Measurements from ENCODE around the gene CCKAR.

Gene CCKAR

GRCh38 chr4:26530099-26530498 lies 39.8 kb upstream of the CCKAR start:
- Histone ChIP-seq H3K27me3 (ENCODE audit: insufficient read depth, low read length) (no peaks in the 10 kb centered on the region), H2AFZ (ENCODE audit: low read length) (no peak overlapping the region), H4K20me1 (ENCODE audit: insufficient read depth, low read length) (no peaks in the 10 kb centered on the region), H3K4me3 (ENCODE audit: low read depth, low read length, poor library complexity, severe bottlenecking) (no peak overlapping the region), H3K4me1 (ENCODE audit: insufficient read depth, low read length, severe bottlenecking) (no peaks in the 10 kb centered on the region), H3K27ac (ENCODE audit: low read depth, low read length, poor library complexity, severe bottlenecking) (no peak overlapping the region), H3K36me3 (ENCODE audit: insufficient read depth, low read length) (no peaks in the 10 kb centered on the region), H3F3A (ENCODE audit: insufficient read depth, low read length) (no peaks in the 10 kb centered on the region), H3K79me2 (ENCODE audit: insufficient read depth, low read length) (no peaks in the 10 kb centered on the region), H3K9me3 (ENCODE audit: low read length) (no peaks in the 10 kb centered on the region), H3K9me2 (ENCODE audit: low read depth, low read length) (no peaks in the 10 kb centered on the region), H3K4me2 (ENCODE audit: low read length) (no peak overlapping the region), H3K9ac (ENCODE audit: low read length) (no peak overlapping the region)
- no peak for TF ChIP-seq CTCF (IDR thresholded peaks at IDR 0.05; ENCODE audit: low read length)
- no peak for TF ChIP-seq EZH2 (IDR thresholded peaks at IDR 0.05; ENCODE audit: borderline replicate concordance, low read length)

GRCh38 chr4:26529479-26529878 lies 39.2 kb upstream of the CCKAR start:
- no peaks in the 10 kb centered on the region for H3K36me3 ChIP-seq (ENCODE audit: insufficient read depth, low read length)
- no peaks in the 10 kb centered on the region for H4K20me1 ChIP-seq (ENCODE audit: insufficient read depth, low read length)
- no peak overlapping the region for H3K4me3 ChIP-seq (ENCODE audit: low read depth, low read length, poor library complexity, severe bottlenecking)
- H3K79me2 ChIP-seq (ENCODE audit: insufficient read depth, low read length), result no peaks in the 10 kb centered on the region
- H3K27me3 ChIP-seq (ENCODE audit: insufficient read depth, low read length), result no peaks in the 10 kb centered on the region
- no peak overlapping the region for H3K27ac ChIP-seq (ENCODE audit: low read depth, low read length, poor library complexity, severe bottlenecking)
- TF ChIP-seq EZH2 (IDR thresholded peaks at IDR 0.05; ENCODE audit: borderline replicate concordance, low read length) (no peak), CTCF (IDR thresholded peaks at IDR 0.05; ENCODE audit: low read length) (no peak)
- no peak overlapping the region for H3K9ac ChIP-seq (ENCODE audit: low read length)
- H3K4me2 ChIP-seq (ENCODE audit: low read length), result no peak overlapping the region
- no peaks in the 10 kb centered on the region for H3K9me2 ChIP-seq (ENCODE audit: low read depth, low read length)
- no peaks in the 10 kb centered on the region for H3K4me1 ChIP-seq (ENCODE audit: insufficient read depth, low read length, severe bottlenecking)
- H2AFZ ChIP-seq (ENCODE audit: low read length), result no peak overlapping the region
- H3K9me3 ChIP-seq (ENCODE audit: low read length), result no peaks in the 10 kb centered on the region
- H3F3A ChIP-seq (ENCODE audit: insufficient read depth, low read length), result no peaks in the 10 kb centered on the region

- Histone ChIP-seq H2AFZ (ENCODE audit: low read length) (no peak overlapping the region), H3K4me1 (ENCODE audit: insufficient read depth, low read length, severe bottlenecking) (no peaks in the 10 kb centered on the region), H4K20me1 (ENCODE audit: insufficient read depth, low read length) (no peaks in the 10 kb centered on the region), H3K9me3 (ENCODE audit: low read length) (no peaks in the 10 kb centered on the region), H3K9me2 (ENCODE audit: low read depth, low read length) (no peaks in the 10 kb centered on the region), H3K36me3 (ENCODE audit: insufficient read depth, low read length) (no peaks in the 10 kb centered on the region), H3K4me3 (ENCODE audit: low read depth, low read length, poor library complexity, severe bottlenecking) (no peak overlapping the region), H3K9ac (ENCODE audit: low read length) (no peak overlapping the region), H3K79me2 (ENCODE audit: insufficient read depth, low read length) (no peaks in the 10 kb centered on the region), H3F3A (ENCODE audit: insufficient read depth, low read length) (no peaks in the 10 kb centered on the region), H3K4me2 (ENCODE audit: low read length) (no peak overlapping the region), H3K27ac (ENCODE audit: low read depth, low read length, poor library complexity, severe bottlenecking) (no peak overlapping the region), H3K27me3 (ENCODE audit: insufficient read depth, low read length) (no peaks in the 10 kb centered on the region)
- TF ChIP-seq EZH2 (IDR thresholded peaks at IDR 0.05; ENCODE audit: borderline replicate concordance, low read length), result no peak
- no peak for TF ChIP-seq CTCF (IDR thresholded peaks at IDR 0.05; ENCODE audit: low read length)
Observed at GRCh38 chr4:26525771-26526150, 35.5 kb upstream of the CCKAR start.

Data from OCI-LY1 (cell line).